HepG2 (cell line): Measurements from ENCODE around the gene TBKBP1. TPM values are rescaled to one million over a fixed set of nuclear protein-coding genes. Genes with fewer than 3 reads are reported as not detected.

Experiments used
- DDIT3 ChIP-seq: sonication (generic); formaldehyde crosslinking; IDR thresholded peaks from 2 replicates; pipeline ENCODE4 v1.4.0; 2020; ENCODE audit warnings: mild to moderate bottlenecking, missing genetic modification reagents
- ELF3 ChIP-seq: IDR thresholded peaks from 2 replicates; pipeline ENCODE4 v1.6.1; 2016; ENCODE audit warnings: missing genetic modification reagents, missing compliant biosample characterization
- ESRRA ChIP-seq: sonication (generic); formaldehyde crosslinking; IDR thresholded peaks from 2 replicates; pipeline ENCODE4 v1.5.1; 2020; ENCODE audit warnings: mild to moderate bottlenecking, low read depth, missing genetic modification reagents
- HMGA1 ChIP-seq: sonication (generic); formaldehyde crosslinking; conservative IDR thresholded peaks from 2 replicates; pipeline ENCODE4 v1.4.0; 2020; ENCODE audit warnings: missing genetic modification reagents
- HNF1A ChIP-seq, 2 experiments: sonication (generic) in 1 of 2; formaldehyde crosslinking in 1 of 2; IDR thresholded peaks; 2 replicates each; pipeline versions ENCODE4 v1.4.0 to v1.6.1; 2016 to 2020; ENCODE audit warnings: borderline replicate concordance in 1 of 2, low read depth in 1 of 2, mild to moderate bottlenecking in 1 of 2, missing genetic modification reagents in 1 of 2
- HOXA3 ChIP-seq: sonication (generic); formaldehyde crosslinking; IDR thresholded peaks from 2 replicates; pipeline ENCODE4 v1.5.0; 2020; ENCODE audit warnings: missing genetic modification reagents
- MED8 ChIP-seq: sonication (generic); formaldehyde crosslinking; IDR thresholded peaks from 2 replicates; pipeline ENCODE4 v1.8.1; 2023; ENCODE audit warnings: mild to moderate bottlenecking, missing genetic modification reagents; ENCODE audit not compliant: insufficient replicate concordance
- MLX ChIP-seq: IDR thresholded peaks from 2 replicates; pipeline ENCODE4 v1.6.1; 2016
- NFKBIZ ChIP-seq: IDR thresholded peaks from 2 replicates; pipeline ENCODE4 v1.6.1; 2018; ENCODE audit warnings: missing genetic modification reagents, missing compliant biosample characterization
- RAD51 ChIP-seq: fragments of 450-650 bp; IDR thresholded peaks from 2 replicates; pipeline ENCODE4 v1.6.1; 2016; ENCODE audit warnings: borderline replicate concordance
- SMARCE1 ChIP-seq: fragments of 450-650 bp; IDR thresholded peaks from 2 replicates; pipeline ENCODE4 v1.6.1; 2017; ENCODE audit warnings: borderline replicate concordance
- SSRP1 ChIP-seq: IDR thresholded peaks from 2 replicates; pipeline ENCODE4 v1.6.1; 2016; ENCODE audit warnings: control low read depth
- ZBTB10 ChIP-seq: sonication (generic); formaldehyde crosslinking; IDR thresholded peaks from 2 replicates; pipeline ENCODE4 v1.4.0; 2020; ENCODE audit warnings: missing genetic modification reagents, borderline replicate concordance
- ZNF367 ChIP-seq: sonication (generic); formaldehyde crosslinking; IDR thresholded peaks from 2 replicates; pipeline ENCODE4 v1.4.0; 2020; ENCODE audit warnings: missing genetic modification reagents, borderline replicate concordance
- ZNF496 ChIP-seq: sonication (generic); formaldehyde crosslinking; IDR thresholded peaks from 2 replicates; pipeline ENCODE4 v1.8.1; 2023; ENCODE audit warnings: mild to moderate bottlenecking, moderate library complexity, missing genetic modification reagents; ENCODE audit not compliant: insufficient replicate concordance
- ZNF512 ChIP-seq: sonication (generic); formaldehyde crosslinking; IDR thresholded peaks from 2 replicates; pipeline ENCODE4 v1.4.0; 2020; ENCODE audit warnings: mild to moderate bottlenecking, missing genetic modification reagents
- ZNF772 ChIP-seq: sonication (generic); formaldehyde crosslinking; IDR thresholded peaks from 2 replicates; pipeline ENCODE4 v1.5.0; 2020; ENCODE audit warnings: mild to moderate bottlenecking, missing genetic modification reagents
- polyA plus RNA-seq, 8 experiments: library from polyadenylated mRNA; depleted of rRNA in 3 of 8; stranded (reverse) in 7 of 8; unstranded in 1 of 8; fragments of >200 nt; fragmentation: Illumina TruSeq in 4 of 8; extraction: Trizol in 4 of 8; gene quantifications; 2 replicates each; pipeline versions ENCODE4 v1.2.1 to v1.2.3, GENCODE V29; 2011 to 2016; ENCODE audit warnings: low read depth in 4 of 8, missing spikeins in 1 of 8, mixed read lengths in 1 of 8; ENCODE audit not compliant: insufficient read depth in 1 of 8
- total RNA-seq, 5 experiments: library from RNA; depleted of rRNA; stranded (reverse); fragments of >200 nt; fragmentation: Illumina TruSeq; extraction: Trizol; gene quantifications; 2 replicates each; pipeline ENCODE4 v1.2.3, GENCODE V29; 2016; ENCODE audit warnings: low read depth in 1 of 5

Gene TBKBP1
- total and polyA plus RNA-seq, 2 of the 13 experiments (the other 11 are each of a cell fraction or from before 2014, with no cell fraction given), result 2.6 to 7.0 TPM

- TF ChIP-seq RAD51 (no peak), SSRP1 (CRISPR knock-in tag) (peak; percentile 66; the same call in 1 of the 2 replicates), ZNF772 (peak; percentile 89), HNF1A (IDR thresholded peaks at IDR 0.05; ENCODE audit: low read depth) (peak; percentile 70; the same call in 1 of the 2 replicates), HNF1A (CRISPR knock-in tag; IDR thresholded peaks at IDR 0.05; ENCODE audit: borderline replicate concordance) (peak; percentile 85), HMGA1 (CRISPR knock-in tag) (no peak), DDIT3 (CRISPR knock-in tag) (no peak), ELF3 (CRISPR knock-in tag) (peak; percentile 80), ESRRA (CRISPR knock-in tag) (peak; percentile 80), SMARCE1 (no peak), ZBTB10 (CRISPR knock-in tag) (no peak), MLX (no peak; the same call in 1 of the 2 replicates), MED8 (CRISPR knock-in tag) (peak; percentile 81), ZNF512 (CRISPR knock-in tag) (no peak), ZNF496 (no peak), HOXA3 (CRISPR knock-in tag) (peak; percentile 90), NFKBIZ (CRISPR knock-in tag) (peak; percentile 88; the same call in 1 of the 2 replicates), ZNF367 (no peak)
Observed at GRCh38 chr17:47649153-47649971, 44.6 kb upstream of the TBKBP1 start, which contains the start of gene KPNB1 (continued).
